Endothelial cell of umbilical vein (primary cell): ENCODE measurements around the gene PPCDC. TPM values are rescaled to one million over a fixed set of nuclear protein-coding genes. Genes with fewer than 3 reads are reported as not detected.

Source experiments
- BruUV-seq: library from RNA; stranded (reverse); fragments of 400-500 nt; replicated peaks from 2 replicates; lab custom pipeline; 2021; lab: Mats Ljungman, UMichigan
- CTCF ChIA-PET: fragments of 300-600, 350-600 bp; sonication (Branson Sonifier 250); formaldehyde crosslinking; loops from one replicate; lab custom pipeline; 2021; ENCODE audit warnings: antibody characterized with exemption, inconsistent platforms; lab: Charles Lee
- POLR2A ChIA-PET: fragments of 300-600, 350-600 bp; sonication (Branson Sonifier 250); formaldehyde crosslinking; loops from one replicate; lab custom pipeline; 2021; ENCODE audit warnings: antibody characterized with exemption, inconsistent platforms; lab: Charles Lee
- DNase-seq: peaks from one replicate; pipeline ENCODE4 v3.0.0-alpha.2; 2011; ENCODE audit warnings: low read depth, low spot score
- FAIRE-seq: peaks from 2 replicates; lab custom pipeline; 2011; peaks lifted over from hg19 to GRCh38; lab: Jason Lieb, UNC
- H2AFZ ChIP-seq: 2 replicates; pipeline ENCODE4 v1.6.0; 2012; ENCODE audit warnings: low read depth, low read length, control low read depth, inconsistent platforms
- H3K27ac ChIP-seq: 2 replicates; pipeline ENCODE4 v1.5.1; 2011; ENCODE audit warnings: low read depth, mild to moderate bottlenecking, control low read depth, low read length, moderate library complexity; ENCODE audit not compliant: insufficient read depth
- H3K27me3 ChIP-seq, 2 experiments: 2 replicates each; pipeline versions ENCODE4 v1.6.0 to v1.6.1; 2011; ENCODE audit warnings: low read length in 2 of 2, mixed read lengths in 1 of 2; ENCODE audit not compliant: control insufficient read depth in 2 of 2, insufficient read depth in 2 of 2
- H3K36me3 ChIP-seq, 2 experiments: 2 replicates in 1 of 2; 3 replicates in 1 of 2; pipeline ENCODE4 v1.5.1; 2011; ENCODE audit warnings: low read length in 2 of 2, mild to moderate bottlenecking in 1 of 2, moderate library complexity in 1 of 2; ENCODE audit not compliant: control insufficient read depth in 2 of 2, insufficient read depth in 2 of 2; ENCODE audit errors: extremely low read depth in 1 of 2
- H3K4me1 ChIP-seq: 3 replicates; pipeline ENCODE4 v1.5.1; 2011; ENCODE audit warnings: mild to moderate bottlenecking, low read length; ENCODE audit not compliant: control insufficient read depth, insufficient read depth; ENCODE audit errors: extremely low read depth
- H3K4me2 ChIP-seq: 2 replicates; pipeline ENCODE4 v1.6.1; 2011; ENCODE audit warnings: low read length, control low read depth, mixed read lengths; ENCODE audit not compliant: insufficient read depth
- H3K4me3 ChIP-seq, 3 experiments: fragments of 200-600 bp in 1 of 3; sonication (generic), shearing (Covaris generic) in 1 of 3; replicated peaks in 1 of 3; 2 replicates each; pipeline ENCODE4 v1.5.1; 2011 to 2016; ENCODE audit warnings: control low read depth in 3 of 3, low read length in 3 of 3, mild to moderate bottlenecking in 2 of 3, inconsistent platforms in 1 of 3, low read depth in 1 of 3, moderate library complexity in 1 of 3; ENCODE audit not compliant: insufficient read depth in 1 of 3
- H3K79me2 ChIP-seq: 2 replicates; pipeline ENCODE4 v1.6.0; 2012; ENCODE audit warnings: low read length, inconsistent platforms; ENCODE audit not compliant: control insufficient read depth, insufficient read depth
- H3K9ac ChIP-seq: replicated peaks from 2 replicates; pipeline ENCODE3; 2011; ENCODE audit warnings: low read length, control low read depth; ENCODE audit not compliant: insufficient read depth; ENCODE audit errors: extremely low read depth
- H3K9me1 ChIP-seq: replicated peaks from 3 replicates; pipeline ENCODE4 v1.6.0; 2011; ENCODE audit warnings: mild to moderate bottlenecking, low read length; ENCODE audit not compliant: control insufficient read depth, insufficient read depth; ENCODE audit errors: extremely low read depth
- H3K9me3 ChIP-seq: replicated peaks from 2 replicates; pipeline ENCODE4 v1.5.1; 2012; ENCODE audit warnings: low read length, inconsistent platforms; ENCODE audit not compliant: control insufficient read depth, insufficient read depth
- H4K20me1 ChIP-seq: replicated peaks from 2 replicates; pipeline ENCODE3; 2011; ENCODE audit warnings: mild to moderate bottlenecking, low read length; ENCODE audit not compliant: control insufficient read depth, insufficient read depth; ENCODE audit errors: extremely low read depth
- CTCF ChIP-seq, 2 donors: IDR thresholded peaks; 1 replicate in 1 of 2; 2 replicates in 1 of 2; pipeline ENCODE4 v1.5.1; 2011; ENCODE audit warnings: low read length in 2 of 2, mild to moderate bottlenecking in 2 of 2, moderate library complexity in 2 of 2, control low read depth in 1 of 2, inconsistent platforms in 1 of 2, low read depth in 1 of 2; ENCODE audit not compliant: insufficient read depth in 1 of 2; ENCODE audit errors: extremely low read depth in 1 of 2
- EZH2 ChIP-seq: IDR thresholded peaks from 2 replicates; pipeline ENCODE4 v1.6.1; 2012; ENCODE audit warnings: borderline replicate concordance, low read depth, mild to moderate bottlenecking, moderate library complexity, low read length, inconsistent platforms; ENCODE audit not compliant: severe bottlenecking
- FOS ChIP-seq: IDR thresholded peaks from 2 replicates; pipeline ENCODE4 v1.6.1; 2011; ENCODE audit warnings: mild to moderate bottlenecking, low read length, moderate library complexity, borderline replicate concordance; ENCODE audit not compliant: insufficient read depth
- GATA2 ChIP-seq: IDR thresholded peaks from 2 replicates; pipeline ENCODE4 v1.7.0; 2011; ENCODE audit warnings: low read depth, mild to moderate bottlenecking, moderate library complexity, mixed read lengths, low read length; ENCODE audit not compliant: insufficient read length, insufficient read depth
- JUN ChIP-seq: IDR thresholded peaks from 2 replicates; pipeline ENCODE4 v1.6.1; 2011; ENCODE audit warnings: borderline replicate concordance, low read depth; ENCODE audit not compliant: insufficient read length, insufficient read depth
- MAX ChIP-seq: IDR thresholded peaks from 2 replicates; pipeline ENCODE4 v1.6.1; 2011; ENCODE audit not compliant: insufficient read depth, insufficient read length
- MYC ChIP-seq: IDR thresholded peaks from one replicate; pipeline ENCODE4 v1.6.1; 2011; ENCODE audit warnings: mild to moderate bottlenecking, low read depth, low read length
- POLR2A ChIP-seq: IDR thresholded peaks from 2 replicates; pipeline ENCODE4 v1.6.1; 2012; ENCODE audit warnings: low read depth, mild to moderate bottlenecking, control low read depth, low read length
- POLR2AphosphoS5 ChIP-seq: IDR thresholded peaks from 2 replicates; pipeline ENCODE4 v1.6.1; 2012; ENCODE audit warnings: low read depth, mild to moderate bottlenecking, control low read depth, low read length, moderate library complexity; ENCODE audit not compliant: insufficient read depth
- dilution Hi-C: fragments of 300-500 bp; cut with MboI; formaldehyde crosslinking; loops from one replicate; pipeline ENCODE4 v1.15.0; 2019; ENCODE audit warnings: low sequenced_read_pairs; ENCODE audit not compliant: extremely low pct_ligation_motif_present
- intact Hi-C: fragments of 100-400 bp; cut with micrococcal nuclease; formaldehyde crosslinking; loops from one replicate; pipeline ENCODE4 v1.10.0; 2022
- polyA plus RNA-seq, 4 experiments: library from polyadenylated mRNA; depleted of rRNA in 3 of 4; stranded (reverse) in 3 of 4; unstranded in 1 of 4; fragments of >200 nt; gene quantifications; 2 replicates each; pipeline versions ENCODE4 v1.2.1 to v1.2.3, GENCODE V29; 2011 to 2012; ENCODE audit warnings: missing spikeins in 1 of 4
- total RNA-seq: library from RNA; stranded (reverse); gene quantifications from 2 replicates; pipeline ENCODE4 v1.2.3, GENCODE V29; 2021

Gene PPCDC
- total and polyA plus RNA-seq, 2 donors (not counting 3 experiments of a cell fraction or from before 2014, with no cell fraction given): 14.5 to 21.4 TPM

DNA sequence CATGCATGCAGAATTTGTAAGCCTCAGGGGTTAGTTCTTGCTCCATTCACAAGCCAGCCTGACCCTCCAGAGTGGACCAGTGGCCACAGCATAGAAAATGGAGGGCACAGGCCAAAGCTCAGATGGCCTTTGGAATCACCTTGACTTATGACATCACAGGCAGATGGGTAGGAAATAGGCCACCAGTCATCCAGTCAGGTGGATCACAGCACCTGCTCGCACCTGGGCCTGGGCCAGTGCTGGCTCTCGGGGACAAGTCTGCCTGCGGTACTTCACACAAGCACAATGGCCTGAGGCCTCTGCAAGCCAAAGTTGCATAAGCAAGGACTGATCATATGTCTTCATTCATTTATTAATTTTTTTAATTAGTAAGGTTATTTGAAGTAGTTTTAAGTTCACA is 39.3 kb downstream of the PPCDC start:
- dilution Hi-C loops (no loop called here), intact Hi-C loops (no loop called here)
- no TSS peak for BruUV-seq
- H3K36me3 ChIP-seq: no peaks in the 10 kb centered on the region
- no peak for FAIRE-seq
- H4K20me1 ChIP-seq: no peaks in the 10 kb centered on the region
- no peaks in the 10 kb centered on the region for H3K27me3 ChIP-seq
- H3K4me1 ChIP-seq: no peaks in the 10 kb centered on the region
- no peak overlapping the region for H3K9ac ChIP-seq
- no peak for DNase-seq
- H3K9me1 ChIP-seq: no peaks in the 10 kb centered on the region
- CTCF ChIA-PET: no interaction called here
- no peaks in the 10 kb centered on the region for H3K9me3 ChIP-seq
- TF ChIP-seq POLR2AphosphoS5 (no peak), POLR2A (no peak), JUN (no peak), CTCF (IDR thresholded peaks at IDR 0.05; ENCODE audit: extremely low read depth in 1 of 2, insufficient read depth in 1 of 2, low read depth in 1 of 2, low read length in 2 of 2) (no peak), FOS (no peak), MYC (no peak), EZH2 (no peak)
- no peak overlapping the region for H3K4me2 ChIP-seq
- H3K4me3 ChIP-seq: no peak overlapping the region
- H2AFZ ChIP-seq: no peak overlapping the region
- H3K79me2 ChIP-seq: no peaks in the 10 kb centered on the region
- no peak overlapping the region for H3K27ac ChIP-seq
- POLR2A ChIA-PET: no interaction called here

DNA sequence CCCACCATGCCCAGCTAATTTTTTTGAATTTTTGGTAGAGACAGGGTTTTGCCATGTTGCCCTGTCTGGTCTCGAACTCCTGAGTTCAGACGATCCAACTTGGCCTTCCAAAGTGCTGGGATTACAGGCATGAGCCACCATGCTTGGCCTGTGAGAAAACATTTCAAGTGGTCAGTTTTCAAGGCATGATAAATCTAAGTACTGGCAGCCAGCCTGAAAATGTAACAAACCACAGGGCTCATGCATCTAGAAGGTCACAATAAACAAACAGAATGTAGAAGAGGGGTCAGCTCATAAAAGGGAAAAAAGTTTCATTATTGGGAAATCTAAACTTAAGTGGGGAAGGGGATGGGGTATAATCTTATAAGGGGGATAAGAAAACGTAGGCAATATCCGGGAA is 39.9 kb downstream of the PPCDC start:
- no peaks in the 10 kb centered on the region for H3K27me3 ChIP-seq
- no peak overlapping the region for H3K4me2 ChIP-seq
- no peak overlapping the region for H3K27ac ChIP-seq
- no peaks in the 10 kb centered on the region for H3K9me1 ChIP-seq
- intact Hi-C loops: no loop called here
- DNase-seq (no peak), FAIRE-seq (no peak)
- H4K20me1 ChIP-seq: no peaks in the 10 kb centered on the region
- no peak overlapping the region for H3K9ac ChIP-seq
- POLR2A ChIA-PET: no interaction called here
- CTCF ChIA-PET: no interaction called here
- no peaks in the 10 kb centered on the region for H3K79me2 ChIP-seq
- dilution Hi-C loops: no loop called here
- H3K4me3 ChIP-seq: no peak overlapping the region
- H3K4me1 ChIP-seq: no peaks in the 10 kb centered on the region
- H3K9me3 ChIP-seq: no peaks in the 10 kb centered on the region
- no peaks in the 10 kb centered on the region for H3K36me3 ChIP-seq
- no TSS peak for BruUV-seq
- H2AFZ ChIP-seq: no peak overlapping the region
- TF ChIP-seq FOS (no peak), GATA2 (no peak), MYC (no peak), EZH2 (no peak), JUN (no peak), POLR2AphosphoS5 (no peak), POLR2A (no peak), CTCF (IDR thresholded peaks at IDR 0.05; ENCODE audit: extremely low read depth in 1 of 2, insufficient read depth in 1 of 2, low read depth in 1 of 2, low read length in 2 of 2) (no peak), MAX (no peak)
